Amygdala (tissue), 56 donors: ENCODE data around the gene PPARA.

Source experiments
- DNase-seq, 56 donors: peaks; one replicate each; lab custom pipeline; 2025; lab: John Stamatoyannopoulos, UW

PPARA gene

DNA sequence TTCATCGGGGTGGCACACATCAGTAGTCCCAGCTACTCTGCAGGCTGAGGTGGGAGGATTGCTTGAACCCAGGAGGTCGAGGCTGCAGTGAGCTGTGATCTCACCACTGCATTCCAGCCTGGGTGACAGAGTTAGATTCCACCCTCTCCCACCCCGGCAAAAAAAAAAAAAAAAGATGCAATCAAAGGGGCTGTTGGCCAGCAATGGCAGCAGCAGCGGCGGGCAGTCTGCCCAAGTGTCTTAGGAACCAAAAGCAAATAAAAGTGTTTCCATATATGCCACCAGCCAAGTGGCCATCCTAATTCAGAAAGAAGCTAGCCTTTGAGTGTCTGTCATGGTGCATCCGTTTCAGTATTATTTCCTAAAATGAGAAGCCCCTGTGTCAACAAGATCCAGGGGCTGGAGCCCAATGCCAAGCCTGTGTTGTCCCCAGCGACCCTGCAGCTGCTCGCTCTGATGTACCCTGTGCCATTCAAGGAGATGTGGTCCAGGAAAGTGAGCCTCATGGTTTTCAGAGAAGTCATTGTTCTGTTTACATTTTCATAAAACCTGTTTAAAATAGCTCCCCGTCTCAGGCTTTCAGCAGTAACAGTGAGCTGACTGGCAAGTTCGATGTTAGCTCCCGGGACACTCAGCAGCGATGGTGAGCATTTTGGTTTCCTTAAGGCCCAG is 87.3 kb downstream of the PPARA start:
- peak in 3 of 56 donors; percentile 4 to 27 (median 18) for DNase-seq

DNA sequence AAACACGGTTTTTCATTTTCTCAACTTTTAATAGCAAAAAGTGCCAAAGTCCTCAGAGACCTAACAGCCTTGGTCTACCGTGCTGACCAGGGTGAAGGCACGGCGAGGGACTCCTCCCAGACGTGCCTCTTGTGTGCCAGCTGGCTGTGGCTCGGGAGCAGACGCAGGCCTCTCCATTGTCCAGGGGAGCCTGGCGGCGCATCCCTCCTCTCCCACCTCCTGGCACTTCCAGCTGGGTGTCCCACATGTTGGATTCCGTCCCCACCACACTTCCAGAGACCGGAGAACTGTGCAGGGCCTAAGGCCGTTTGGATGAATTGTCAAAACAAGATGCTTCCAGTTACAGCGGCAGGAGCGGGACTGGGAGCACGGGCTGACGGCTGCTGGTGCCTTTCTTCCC is 88.2 kb downstream of the PPARA start:
- DNase-seq: peak in 28 of 56 donors; percentile 15 to 64 (median 38)

DNA sequence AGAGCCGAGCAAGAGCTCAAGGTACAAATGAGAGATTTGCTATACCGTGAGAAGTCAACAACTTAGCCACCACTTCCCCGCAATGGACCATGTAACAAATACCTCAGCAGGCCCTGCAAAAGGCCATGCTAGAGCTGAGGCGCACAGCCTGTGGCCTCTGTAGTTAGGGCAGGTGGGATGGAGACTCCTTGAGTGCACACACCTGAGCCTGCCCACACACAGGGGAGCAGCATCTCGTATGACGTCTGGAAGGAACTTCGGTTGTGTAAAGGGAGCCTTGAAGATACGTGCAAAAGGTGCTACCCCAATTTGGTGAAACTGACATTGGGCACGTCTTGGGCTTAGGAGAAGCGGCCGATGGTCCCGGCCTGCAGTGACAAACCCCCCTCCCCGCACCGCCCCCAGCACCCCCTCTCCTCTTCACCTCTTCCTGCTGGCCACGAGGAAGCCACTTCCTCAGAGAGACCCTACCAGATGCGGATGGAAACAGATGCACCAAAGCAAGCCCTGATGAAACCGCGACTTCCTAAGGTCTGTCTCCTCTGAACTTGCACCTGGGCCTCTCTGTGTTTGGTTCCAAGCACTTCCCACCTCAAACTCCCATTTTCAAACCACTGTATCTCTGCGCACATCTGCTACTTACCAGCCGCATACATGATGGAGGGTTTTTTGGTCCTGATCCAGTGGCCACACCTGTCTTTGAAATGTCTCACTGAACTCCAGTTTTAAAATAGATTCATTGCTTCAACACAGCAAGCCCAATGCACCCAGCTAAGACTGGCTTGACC is 89.1 kb downstream of the PPARA start:
- DNase-seq: no peak

DNA sequence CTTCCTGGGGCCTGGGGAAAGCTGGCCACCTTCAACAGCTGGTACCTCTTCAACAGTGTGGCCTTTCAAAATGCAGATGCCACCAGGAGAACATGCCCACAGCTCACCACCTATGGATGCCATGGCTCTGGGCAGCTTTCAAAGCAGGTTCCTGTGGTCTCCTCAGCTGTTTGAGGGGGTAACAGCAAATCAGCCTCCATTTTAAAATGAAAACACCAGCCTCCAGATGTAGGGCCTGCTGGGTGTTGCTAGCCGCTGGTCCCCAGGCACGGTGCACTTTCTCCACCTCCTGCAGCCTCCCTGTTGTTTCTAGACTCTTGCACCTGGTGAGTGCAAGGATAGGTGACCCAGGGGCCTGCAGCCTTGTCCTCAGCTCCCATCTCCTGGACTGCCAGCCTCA is 89.7 kb downstream of the PPARA start:
- DNase-seq: no peak

DNA sequence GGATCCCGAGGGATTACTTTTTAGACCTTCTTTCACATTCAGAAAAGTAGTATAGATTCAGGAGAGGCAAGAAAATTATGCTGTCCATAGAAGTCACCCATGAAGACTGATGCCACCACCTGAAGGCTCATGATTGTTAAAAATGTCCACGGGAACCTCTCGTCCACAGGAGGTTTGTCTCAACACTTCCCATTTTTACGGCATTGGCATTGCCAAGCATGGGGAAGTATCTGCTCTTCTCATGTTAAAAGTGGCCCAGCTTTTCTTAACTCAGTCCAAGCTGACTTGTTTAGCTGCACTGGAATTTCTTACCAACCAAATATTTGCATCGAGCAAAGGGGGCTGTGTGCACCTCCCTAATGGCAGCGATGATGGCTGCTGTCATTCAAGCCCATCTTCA is 90.2 kb downstream of the PPARA start:
- DNase-seq: no peak

DNA sequence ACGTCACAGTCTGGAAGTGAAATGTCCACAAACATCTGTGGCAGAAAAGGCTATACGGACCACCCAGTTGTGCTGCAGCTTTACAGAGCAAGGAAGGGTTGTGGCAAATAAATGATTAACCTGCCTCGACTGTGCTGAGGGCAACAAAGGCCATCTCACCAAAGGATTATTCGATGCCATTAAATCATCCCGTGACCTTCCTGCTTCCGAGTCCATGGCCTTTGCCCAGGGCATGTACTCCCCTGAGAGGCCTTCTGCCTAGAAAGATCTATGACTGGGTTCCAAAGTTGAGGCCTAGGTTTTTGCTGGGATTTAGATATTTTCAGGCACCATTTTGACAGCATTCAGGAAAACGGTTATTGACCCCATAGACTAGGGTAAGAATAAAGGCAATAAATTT is 90.6 kb downstream of the PPARA start:
- DNase-seq: no peak

DNA sequence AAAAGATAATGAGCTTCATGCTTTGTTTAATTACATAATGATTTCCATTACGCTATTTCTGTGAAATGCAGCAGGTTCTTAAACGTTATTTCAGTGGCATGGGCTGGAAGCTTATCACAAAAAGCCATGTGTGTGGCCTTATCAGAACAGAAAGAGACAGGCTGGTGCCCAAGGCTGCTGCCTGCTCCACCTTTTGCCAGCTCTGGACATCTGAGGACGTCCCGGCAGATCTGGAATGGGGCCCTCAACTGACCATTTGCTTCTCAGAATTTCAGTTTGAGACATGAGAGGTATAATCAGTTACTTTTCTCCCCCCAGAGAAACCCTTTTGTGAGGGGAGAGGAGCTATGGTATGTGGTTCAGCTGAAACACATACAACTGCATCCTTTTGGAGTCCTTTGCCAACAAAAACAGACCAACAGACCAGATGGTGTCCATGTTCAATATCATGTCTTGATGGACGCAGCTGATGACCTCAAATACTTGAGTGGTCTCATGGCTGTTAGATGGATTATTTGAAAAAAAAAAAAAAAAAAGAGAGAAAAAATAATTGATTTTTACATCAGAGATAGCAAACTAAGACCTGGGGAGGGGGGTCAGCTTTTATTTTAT is 91.2 kb downstream of the PPARA start:
- DNase-seq: no peak

DNA sequence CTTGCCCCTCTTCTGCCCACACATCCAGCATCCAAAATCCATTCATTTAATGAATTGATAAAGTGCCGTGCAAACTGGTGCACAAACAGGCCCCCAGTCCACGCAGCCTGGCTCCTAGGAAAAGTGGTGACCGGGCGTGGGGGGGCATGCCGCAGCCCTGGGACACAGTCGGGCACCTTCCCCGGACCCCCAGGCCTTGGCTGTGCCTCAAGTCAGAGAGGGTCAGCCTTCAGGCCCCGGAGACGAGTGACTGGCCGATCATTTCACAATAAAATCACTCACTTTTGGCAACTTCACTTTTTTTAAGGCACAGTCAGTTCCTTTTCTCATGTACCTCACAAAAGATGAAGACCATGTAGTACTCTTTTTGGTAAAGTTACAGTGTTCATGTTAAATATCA is 91.8 kb downstream of the PPARA start:
- no peak for DNase-seq

DNA sequence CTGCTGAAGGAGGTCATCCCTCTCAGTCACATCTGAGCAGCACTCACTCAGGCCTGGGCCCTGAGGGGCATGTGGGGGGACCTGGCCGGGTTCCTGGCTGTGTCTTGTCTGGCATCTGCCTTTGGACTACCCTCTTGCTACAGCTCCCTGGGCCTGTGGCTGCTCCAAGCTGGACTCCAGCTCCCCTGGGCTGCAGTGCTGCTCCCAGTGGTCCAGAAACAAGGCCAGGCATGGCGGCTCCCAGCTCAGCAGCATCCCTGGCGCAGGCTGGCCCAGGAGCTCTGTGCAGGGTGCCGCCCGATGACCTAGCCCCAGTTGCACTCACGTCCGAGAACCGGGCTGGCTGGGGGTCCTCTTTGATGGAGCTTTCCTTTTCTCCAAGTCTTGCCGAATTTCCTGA is 94.4 kb downstream of the PPARA start:
- no peak for DNase-seq

DNA sequence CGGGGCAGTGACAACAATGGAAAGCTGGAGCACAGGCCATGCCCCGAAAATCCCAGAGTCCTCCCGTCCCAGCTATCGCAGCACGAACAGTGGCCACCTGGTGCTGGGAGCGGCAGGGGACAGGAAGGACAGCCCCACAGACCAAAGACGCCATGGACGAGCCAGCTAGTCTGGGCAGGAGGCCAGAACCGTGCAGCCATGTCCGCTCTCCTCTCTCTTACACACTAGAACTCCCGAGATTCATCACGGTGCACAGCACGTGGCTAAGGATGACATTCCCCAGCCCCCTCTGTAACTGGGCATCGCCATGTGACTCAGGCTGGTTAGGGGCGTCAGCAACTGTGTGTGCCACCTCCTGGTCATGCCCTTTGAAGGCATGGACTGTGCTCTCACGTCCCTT is 95.2 kb downstream of the PPARA start:
- peak in 27 of 56 donors; percentile 11 to 77 (median 40) for DNase-seq

DNA sequence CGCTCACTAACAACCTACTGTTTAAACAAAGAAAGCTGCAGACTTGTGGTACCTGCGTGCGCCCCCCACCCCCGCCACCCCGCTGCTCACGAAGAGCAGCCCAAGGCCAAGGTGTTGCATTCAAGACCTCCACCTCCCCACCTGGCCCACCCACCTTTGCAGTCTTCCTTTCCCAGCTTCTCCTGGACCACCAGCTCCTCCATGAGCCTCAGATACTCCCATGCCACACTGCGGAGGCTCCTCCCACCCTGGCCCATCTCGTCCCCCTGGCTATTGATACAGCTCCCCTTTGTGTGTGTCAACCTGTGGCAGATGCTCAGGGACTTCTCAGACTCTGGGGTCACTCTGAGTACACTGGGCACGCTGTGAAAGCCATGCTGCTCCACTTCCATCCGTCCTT is 95.9 kb downstream of the PPARA start:
- no peak for DNase-seq

DNA sequence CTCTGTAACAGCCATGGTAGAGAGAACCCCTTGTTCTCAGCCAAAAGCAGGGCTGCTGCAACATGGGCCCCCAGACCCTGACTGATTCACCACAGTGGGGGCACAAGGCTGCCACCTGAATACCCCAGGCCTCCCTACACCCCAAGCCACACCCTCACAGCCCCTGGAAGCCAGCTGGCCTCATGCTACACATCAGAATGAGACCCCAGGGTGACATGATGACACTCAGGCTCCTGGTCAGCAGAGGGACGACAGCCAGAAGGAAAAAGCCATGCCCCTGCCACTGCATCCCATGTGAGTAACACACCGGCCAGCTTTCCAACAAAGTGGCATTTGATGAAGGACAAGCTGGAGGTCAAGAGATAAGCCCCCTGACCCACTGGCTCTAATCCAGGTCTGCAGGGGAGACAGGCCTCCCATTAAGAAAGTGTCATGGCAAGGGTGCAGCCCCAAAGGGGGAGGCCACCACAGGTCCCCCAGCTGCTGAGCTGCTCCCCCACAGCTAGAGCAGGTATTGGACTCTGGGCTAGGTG is 97.2 kb downstream of the PPARA start:
- DNase-seq: no peak

DNA sequence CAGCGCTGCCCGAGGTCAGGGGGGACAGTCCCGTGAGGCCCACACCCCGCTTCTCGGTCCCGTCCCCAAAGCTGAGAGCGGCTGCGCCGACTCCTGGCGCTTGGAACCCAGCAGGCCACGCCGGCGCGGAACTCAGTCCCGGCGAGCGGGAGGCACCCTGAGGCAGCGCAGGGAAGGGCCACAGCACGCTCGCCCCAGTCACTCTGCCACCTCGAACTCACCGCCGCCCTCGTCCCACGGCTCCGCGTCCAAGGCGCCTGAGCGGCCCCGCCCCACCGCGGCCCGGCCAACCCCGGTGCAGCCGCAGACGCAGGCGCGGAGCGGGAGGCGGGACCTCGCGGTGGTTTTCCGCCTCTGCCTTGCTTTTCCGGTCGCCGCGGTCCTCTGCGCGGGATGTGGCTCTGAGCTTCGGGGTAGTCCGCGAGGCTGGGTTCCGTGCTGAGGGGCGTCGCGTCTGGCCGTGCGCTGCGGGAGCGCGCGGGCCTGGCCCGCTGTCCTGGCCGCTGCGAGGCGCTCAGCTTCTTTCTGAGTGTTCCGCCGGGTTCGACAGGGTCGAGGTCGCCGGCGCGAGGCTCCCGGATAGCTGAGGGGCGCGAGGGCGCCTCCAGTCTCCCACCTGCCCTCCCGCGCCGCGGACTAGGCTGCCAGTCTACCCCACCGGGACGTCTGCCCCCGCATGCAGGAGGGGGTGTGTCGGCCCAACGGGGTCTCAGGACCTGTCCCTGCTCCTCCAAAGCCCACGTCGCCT is 99.9 kb downstream of the PPARA start, which contains the start of gene CDPF1:
TSS of gene CDPF1 (minus strand) at position 259 of the 748 bp plus-strand sequence. CDS start 2,009 bp downstream, outside the sequence.
- peak in 55 of 56 donors; percentile 44 to 94 (median 81) for DNase-seq

DNA sequence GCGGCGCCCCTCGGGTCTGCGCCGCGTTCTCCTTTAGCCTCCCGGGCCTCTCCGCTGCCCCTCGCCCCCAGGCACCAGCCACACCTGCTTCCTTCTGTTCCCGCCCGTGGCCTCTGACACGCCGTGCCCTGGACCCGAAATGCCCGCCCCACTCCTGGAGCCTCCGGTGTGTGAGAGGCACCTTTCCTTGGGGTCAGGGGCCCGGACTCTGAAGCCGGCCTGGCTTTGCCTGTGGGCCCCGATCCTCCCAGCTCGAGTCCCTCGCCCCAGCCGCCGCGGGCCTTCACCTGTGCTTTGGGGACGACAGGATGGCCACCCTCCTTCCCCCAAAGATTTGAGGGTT is 100.4 kb downstream of the PPARA start:
- no peak for DNase-seq

DNA sequence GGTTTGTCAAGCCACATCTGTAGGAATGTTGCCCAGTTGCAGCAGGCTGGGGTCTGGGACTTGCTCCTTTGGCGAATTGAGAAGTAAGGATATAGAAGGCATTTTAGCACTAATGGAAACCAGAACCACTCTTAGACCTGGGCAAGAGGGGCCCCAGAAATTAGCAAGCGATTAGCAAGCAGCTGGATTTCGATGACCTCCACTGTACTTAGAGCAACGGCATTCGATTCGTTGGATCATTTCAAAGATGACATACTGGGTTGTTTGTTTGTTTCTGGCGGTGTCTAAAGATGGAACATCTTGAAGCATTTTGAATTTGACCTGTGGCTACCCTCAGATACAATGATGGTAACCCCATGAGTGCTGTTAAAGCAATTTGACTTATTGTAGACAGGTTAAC is 100.9 kb downstream of the PPARA start:
- DNase-seq: no peak

DNA sequence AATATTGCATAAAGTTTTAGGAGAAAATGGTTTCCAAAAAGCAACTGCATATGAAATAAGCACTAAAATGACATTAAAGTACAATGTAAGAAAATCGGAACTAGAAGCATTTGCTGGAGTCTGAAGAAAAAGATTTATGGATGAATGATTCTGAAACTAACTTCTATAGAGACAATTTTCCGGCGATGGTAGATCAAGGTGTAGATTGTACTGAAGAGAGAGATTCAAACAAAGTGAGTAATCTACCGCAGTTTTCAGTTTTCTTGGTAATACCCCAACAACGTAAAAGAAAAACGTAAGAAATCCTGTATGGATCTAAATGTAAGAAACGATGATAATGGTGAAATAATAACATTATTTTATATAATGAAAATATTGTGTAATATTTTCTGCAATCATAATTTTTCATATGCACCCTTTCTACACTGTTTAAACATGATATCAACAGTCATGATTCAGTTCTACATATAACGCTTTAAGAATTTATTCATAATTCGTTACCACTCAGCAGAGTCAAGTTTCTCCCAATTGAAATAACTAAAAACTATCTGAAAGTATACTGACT is 101.6 kb downstream of the PPARA start:
- no peak for DNase-seq

DNA sequence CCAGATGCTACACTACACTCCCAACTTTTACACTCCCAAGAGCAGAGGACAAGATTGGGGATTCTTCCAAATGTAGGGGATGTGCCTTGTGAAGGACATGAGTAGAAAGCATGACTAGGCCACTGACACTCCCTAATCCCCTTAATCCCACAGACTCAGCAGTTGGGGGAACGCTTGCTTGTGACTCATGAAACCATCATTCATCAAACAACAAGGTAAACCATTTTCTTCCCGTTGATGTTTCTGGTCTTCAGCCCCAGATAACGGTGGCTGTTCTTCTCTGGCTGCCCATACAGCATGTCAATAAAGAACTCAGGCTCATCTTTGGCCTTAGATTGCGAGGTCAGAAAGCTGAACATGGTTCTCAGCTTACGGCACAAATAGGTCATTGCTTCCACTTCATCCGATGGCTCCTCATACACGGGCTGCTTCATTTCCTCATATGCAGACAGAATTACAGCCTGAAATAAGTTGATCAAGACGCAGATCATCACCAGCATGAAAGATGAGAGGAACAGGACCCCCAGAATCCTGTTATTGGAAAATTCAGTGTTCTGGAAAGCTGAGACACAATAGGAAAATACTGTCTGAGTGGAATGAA is 106.1 kb downstream of the PPARA start:
- no peak for DNase-seq

DNA sequence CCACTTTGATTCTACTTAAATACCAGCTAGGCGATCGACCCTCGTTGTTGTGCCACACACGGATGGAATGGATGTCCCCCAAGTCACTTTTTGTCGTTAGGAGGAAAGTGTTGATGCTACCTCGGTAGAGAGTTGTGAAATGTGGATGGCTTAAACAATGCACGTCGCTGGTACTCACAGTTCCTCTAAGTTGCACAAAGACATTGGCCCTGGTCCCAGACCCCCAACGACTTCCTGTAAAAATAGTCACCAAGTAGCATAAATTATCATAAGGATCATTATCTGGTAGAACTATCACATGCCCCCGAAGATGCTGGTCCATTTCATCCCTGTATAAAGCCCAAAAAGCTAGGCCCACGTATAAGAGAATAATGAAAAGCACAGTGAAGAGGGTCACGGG is 109.0 kb downstream of the PPARA start:
- DNase-seq: no peak

DNA sequence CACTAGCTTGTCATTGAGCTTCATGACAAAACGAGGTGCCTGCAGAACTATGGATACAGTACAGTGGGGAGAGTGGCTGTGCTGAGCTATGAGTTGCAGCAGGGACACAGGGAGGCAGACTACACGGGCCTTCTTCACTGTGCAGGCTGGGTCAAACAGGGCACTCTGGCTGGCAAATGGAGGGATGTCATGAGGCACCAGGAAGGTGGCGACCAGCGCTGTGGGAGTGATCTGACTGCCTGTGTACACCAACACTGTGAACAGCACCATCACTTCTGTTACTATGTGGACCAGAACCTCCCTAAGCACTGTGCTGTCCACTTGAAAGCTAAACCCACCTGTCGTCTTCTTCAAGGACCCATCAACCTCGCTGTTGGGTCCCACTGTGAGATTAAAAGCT is 109.7 kb downstream of the PPARA start:
- no peak for DNase-seq
